Neural progenitor cell (in vitro differentiated cells): ENCODE measurements around the gene IL20RB.

Experiments used
- CTCF ChIP-seq: fragments of 200-600 bp; sonication (generic); IDR thresholded peaks from 2 replicates; pipeline ENCODE4 v1.5.1; 2017; ENCODE audit warnings: antibody characterized with exemption, mild to moderate bottlenecking
- EZH2 ChIP-seq: fragments of 200-600 bp; sonication (generic); IDR thresholded peaks from 2 replicates; pipeline ENCODE4 v1.6.1; 2017; ENCODE audit warnings: antibody characterized with exemption, mild to moderate bottlenecking, moderate library complexity

DNA sequence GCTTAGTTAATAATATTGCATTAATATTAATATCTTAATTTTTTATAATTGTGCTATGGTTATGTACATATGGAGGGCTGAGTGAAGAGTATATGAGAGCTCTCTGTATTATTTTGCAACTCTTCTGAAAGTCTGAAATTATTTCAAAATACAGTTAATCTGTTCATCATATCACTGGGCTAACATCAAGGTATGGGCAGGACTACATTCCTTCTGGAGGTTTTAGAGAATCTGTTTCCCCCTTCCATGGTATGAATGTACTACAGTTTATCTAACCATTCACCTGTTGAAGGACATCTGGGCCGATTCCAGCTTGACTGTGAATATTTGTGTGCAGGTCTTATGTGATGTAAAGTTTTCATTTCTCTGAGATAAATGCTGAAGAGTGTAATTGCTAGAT, 5.1 kb downstream of the IL20RB start:
- TF ChIP-seq CTCF, result no peak
- TF ChIP-seq EZH2, result no peak
